Measurements from ENCODE around the gene KRTAP2-3. TPM values are rescaled to one million over a fixed set of nuclear protein-coding genes. Genes with fewer than 3 reads are reported as not detected.
"Not testable (repeated sequence)": the region's sequence is repeated elsewhere in the genome, so short reads cannot be mapped to it uniquely, and the experiment has no call there.

The KRTAP2-3 gene
- total RNA-seq, 4 donors from 2014 or later = 0.64 to 10.8 TPM; not detected in 2

DNA sequence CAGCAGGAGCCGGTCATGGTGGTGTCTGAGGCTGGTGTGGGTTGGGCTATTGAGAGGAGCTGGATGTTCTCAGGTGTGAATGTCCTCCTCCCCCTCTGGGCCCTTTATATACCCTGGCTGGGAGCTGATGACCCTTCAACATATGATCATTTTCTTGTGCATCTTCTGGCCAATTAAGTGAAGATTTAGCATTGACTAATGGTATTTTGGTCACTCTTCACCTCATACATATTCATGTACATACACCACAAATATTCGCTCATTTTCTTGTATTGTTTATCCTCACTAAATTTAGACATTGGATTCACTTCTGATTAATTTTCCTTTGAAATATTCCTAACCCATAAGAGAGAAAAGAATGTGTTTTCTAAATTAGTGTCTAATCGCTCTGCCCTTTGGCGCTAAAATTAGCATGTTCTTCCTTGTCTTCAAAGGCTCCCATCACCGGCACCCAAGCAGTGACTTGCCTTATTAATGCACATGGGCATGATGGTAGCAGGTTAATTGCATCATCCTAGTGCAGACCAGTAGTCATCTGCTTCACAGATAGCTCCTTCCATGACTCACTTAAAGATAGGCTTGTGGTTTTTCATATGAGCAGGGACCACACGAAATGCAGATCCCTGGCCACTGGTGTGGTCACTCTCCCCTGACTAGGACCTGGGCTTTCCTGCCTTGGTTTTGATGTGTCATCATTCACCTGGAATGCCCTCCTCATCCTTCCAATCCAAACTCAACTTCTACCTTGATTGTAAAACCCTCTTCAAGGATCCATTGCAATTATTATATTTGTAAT lies 6.1 kb upstream of the KRTAP2-3 start, which contains the start of gene KRTAP2-4:
TSS of gene KRTAP2-4 (minus strand) at position 51 of the 796 bp plus-strand sequence. CDS start at position 17, 34 bp downstream.
- no peak within 1 kb of the TSS for H3K27ac ChIP-seq
- peaks cover 1% of the 10 kb centered on the region for H3K27me3 ChIP-seq
- TF ChIP-seq EP300 (IDR thresholded peaks at IDR 0.05) (no peak), POLR2AphosphoS5 (IDR thresholded peaks at IDR 0.05) (no peak), POLR2A (IDR thresholded peaks at IDR 0.05) (no peak)
- TF ChIP-seq, protein P1, sequence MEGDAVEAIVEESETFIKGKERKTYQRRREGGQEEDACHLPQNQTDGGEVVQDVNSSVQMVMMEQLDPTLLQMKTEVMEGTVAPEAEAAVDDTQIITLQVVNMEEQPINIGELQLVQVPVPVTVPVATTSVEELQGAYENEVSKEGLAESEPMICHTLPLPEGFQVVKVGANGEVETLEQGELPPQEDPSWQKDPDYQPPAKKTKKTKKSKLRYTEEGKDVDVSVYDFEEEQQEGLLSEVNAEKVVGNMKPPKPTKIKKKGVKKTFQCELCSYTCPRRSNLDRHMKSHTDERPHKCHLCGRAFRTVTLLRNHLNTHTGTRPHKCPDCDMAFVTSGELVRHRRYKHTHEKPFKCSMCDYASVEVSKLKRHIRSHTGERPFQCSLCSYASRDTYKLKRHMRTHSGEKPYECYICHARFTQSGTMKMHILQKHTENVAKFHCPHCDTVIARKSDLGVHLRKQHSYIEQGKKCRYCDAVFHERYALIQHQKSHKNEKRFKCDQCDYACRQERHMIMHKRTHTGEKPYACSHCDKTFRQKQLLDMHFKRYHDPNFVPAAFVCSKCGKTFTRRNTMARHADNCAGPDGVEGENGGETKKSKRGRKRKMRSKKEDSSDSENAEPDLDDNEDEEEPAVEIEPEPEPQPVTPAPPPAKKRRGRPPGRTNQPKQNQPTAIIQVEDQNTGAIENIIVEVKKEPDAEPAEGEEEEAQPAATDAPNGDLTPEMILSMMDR (IDR thresholded peaks at IDR 0.05) = no peak
- H3K9me3 ChIP-seq = no peaks in the 10 kb centered on the region
- DNase-seq (ENCODE audit: low spot score in 2 of 2) = no peak
- H3K4me1 ChIP-seq = no peaks in the 10 kb centered on the region
- no peak within 1 kb of the TSS for H3K4me3 ChIP-seq
- no peaks in the 10 kb centered on the region for H3K36me3 ChIP-seq
- WGBS = 73% methylated on average over 6 of the region's 6 CpGs

DNA sequence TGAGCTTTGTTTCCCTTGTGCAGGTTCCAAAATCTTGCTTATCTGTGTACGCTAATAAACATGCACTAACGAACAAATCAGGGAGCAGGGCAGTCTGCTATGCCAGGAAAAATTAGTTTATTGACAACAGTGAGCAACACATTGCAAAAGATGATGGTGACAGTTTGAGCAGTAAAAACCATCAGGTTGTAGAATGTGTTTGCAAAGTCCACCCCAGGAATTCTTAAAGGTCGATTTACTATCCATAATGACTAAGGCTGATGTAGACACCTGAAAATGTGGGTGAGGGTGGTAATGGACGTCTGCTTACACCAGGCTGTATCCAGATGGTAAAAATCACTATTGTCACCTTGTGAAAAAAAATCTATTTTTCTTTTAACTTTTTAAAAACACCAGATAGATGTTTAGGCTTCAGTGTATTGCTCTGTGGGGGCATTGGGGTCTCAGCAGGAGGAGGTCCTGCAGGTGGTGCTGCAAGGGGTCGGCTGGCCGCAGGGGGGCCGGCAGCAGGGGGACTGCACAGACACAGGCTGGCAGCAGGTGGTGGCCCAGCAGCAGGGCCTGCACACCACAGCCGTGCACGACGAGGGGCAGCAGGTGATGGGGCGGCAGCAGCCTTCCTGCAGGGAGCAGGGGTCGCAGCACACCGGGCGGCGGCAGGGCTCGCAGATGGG lies 5.2 kb upstream of the KRTAP2-3 start:
- DNase-seq (ENCODE audit: low spot score in 2 of 2); H3K27me3 ChIP-seq; H3K27ac ChIP-seq; H3K36me3 ChIP-seq; H3K9me3 ChIP-seq; H3K4me3 ChIP-seq; H3K4me1 ChIP-seq: not testable (repeated sequence)
- 80% methylated on average over 7 of the region's 16 CpGs for WGBS

DNA sequence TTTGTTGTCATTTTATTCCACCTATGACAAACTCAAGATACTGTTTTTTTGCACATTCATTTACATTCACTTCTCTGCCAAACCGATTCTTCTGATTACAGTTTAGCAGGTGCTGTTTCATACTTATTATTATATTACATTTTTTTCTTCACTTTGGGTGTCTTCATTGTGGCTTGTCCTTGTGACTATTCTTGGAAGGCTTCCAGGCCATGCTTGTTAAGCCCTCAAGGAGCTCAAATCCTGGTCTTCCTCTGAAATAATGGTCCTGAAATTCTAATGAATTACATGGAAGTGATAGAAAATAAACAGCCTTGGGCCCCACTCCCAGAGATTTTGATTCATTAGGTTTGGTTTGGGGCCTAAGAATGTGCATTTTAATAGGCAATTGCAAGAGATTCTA lies 4.4 kb upstream of the KRTAP2-3 start:
- WGBS = 81% methylated on average over 1 of the region's 1 CpG

GRCh38 chr17:41063449-41063848 lies 3.5 kb upstream of the KRTAP2-3 start:
- no peaks in the 10 kb centered on the region for H3K9me3 ChIP-seq
- H3K4me3 ChIP-seq = no peak overlapping the region
- no peaks in the 10 kb centered on the region for H3K4me1 ChIP-seq
- no peak for DNase-seq (ENCODE audit: low spot score in 2 of 2)
- no peak overlapping the region for H3K27ac ChIP-seq
- WGBS = 82% methylated on average over 4 of the region's 4 CpGs
- peaks cover 4% of the 10 kb centered on the region for H3K27me3 ChIP-seq
- H3K36me3 ChIP-seq = no peaks in the 10 kb centered on the region
- TF ChIP-seq EP300 (IDR thresholded peaks at IDR 0.05) (no peak), POLR2A (IDR thresholded peaks at IDR 0.05) (no peak), POLR2AphosphoS5 (IDR thresholded peaks at IDR 0.05) (no peak)
- TF ChIP-seq, protein P1 (IDR thresholded peaks at IDR 0.05) = no peak

More for the DNA sequence above, 4.4 kb upstream of the KRTAP2-3 start:
- TF ChIP-seq EP300 (IDR thresholded peaks at IDR 0.05) = no peak
- no peak for TF ChIP-seq POLR2AphosphoS5 (IDR thresholded peaks at IDR 0.05)
- no peak for TF ChIP-seq POLR2A (IDR thresholded peaks at IDR 0.05)
- TF ChIP-seq, protein P1 (IDR thresholded peaks at IDR 0.05) = no peak
- H3K4me1 ChIP-seq = no peaks in the 10 kb centered on the region
- DNase-seq (ENCODE audit: low spot score in 2 of 2) = no peak
- no peak overlapping the region for H3K27ac ChIP-seq
- peaks cover 4% of the 10 kb centered on the region for H3K27me3 ChIP-seq
- no peak overlapping the region for H3K4me3 ChIP-seq
- no peaks in the 10 kb centered on the region for H3K9me3 ChIP-seq
- H3K36me3 ChIP-seq = no peaks in the 10 kb centered on the region

DNA sequence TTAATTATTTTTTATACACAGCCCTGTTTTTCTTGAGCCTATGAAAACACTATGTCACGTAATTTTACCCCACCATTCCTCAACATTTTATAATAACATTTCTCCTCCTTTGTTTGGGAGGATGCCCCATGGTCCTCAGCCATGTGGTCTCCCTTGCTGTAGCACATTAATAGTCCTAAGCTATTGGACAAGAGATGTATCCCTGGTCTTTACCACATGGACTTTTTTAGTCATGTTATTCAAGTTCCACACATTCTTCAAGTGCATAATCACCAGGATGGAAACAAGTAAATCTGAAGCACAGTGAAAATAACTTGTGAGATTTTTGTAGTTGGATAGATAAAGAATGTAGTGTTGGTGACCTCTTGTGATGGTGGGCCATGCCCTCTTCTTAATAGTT lies 2.0 kb upstream of the KRTAP2-3 start:
- 47% methylated on average over 1 of the region's 1 CpG for WGBS
- no peak for DNase-seq (ENCODE audit: low spot score in 2 of 2)
- Histone ChIP-seq H3K4me3 (no peak overlapping the region), H3K27ac (no peak overlapping the region), H3K36me3 (no peaks in the 10 kb centered on the region), H3K9me3 (no peaks in the 10 kb centered on the region), H3K4me1 (no peaks in the 10 kb centered on the region), H3K27me3 (peaks cover 4% of the 10 kb centered on the region)
- TF ChIP-seq POLR2A (IDR thresholded peaks at IDR 0.05) (no peak), EP300 (IDR thresholded peaks at IDR 0.05) (no peak), POLR2AphosphoS5 (IDR thresholded peaks at IDR 0.05) (no peak)
- TF ChIP-seq, protein P1 (IDR thresholded peaks at IDR 0.05) = no peak

- H3K9me3 ChIP-seq; H3K27me3 ChIP-seq; H3K4me3 ChIP-seq; H3K27ac ChIP-seq; H3K4me1 ChIP-seq; DNase-seq (ENCODE audit: low spot score in 2 of 2); H3K36me3 ChIP-seq: not testable (repeated sequence)
- 59% methylated on average over 6 of the region's 31 CpGs for WGBS
Observed at GRCh38 chr17:41059276-41060051, 450 bp downstream of the KRTAP2-3 start.
